Thoracic aorta (tissue), 2 donors: ENCODE measurements around the gene RHBDD2. TPM values are rescaled to one million over a fixed set of nuclear protein-coding genes. Genes with fewer than 3 reads are reported as not detected.
"Not testable (repeated sequence)": the region's sequence is repeated elsewhere in the genome, so short reads cannot be mapped to it uniquely, and the experiment has no call there.

Source experiments
- ATAC-seq: fragments of 150-250 bp; one replicate; pipeline ENCODE4 v1.8.0; 2017; ENCODE audit warnings: low read depth; ENCODE audit not compliant: insufficient number of reproducible peaks, low FRiP score
- DNase-seq: peaks from one replicate; pipeline ENCODE4 v3.0.0-alpha.2; 2020; ENCODE audit warnings: low spot score
- H3K27ac ChIP-seq, 2 donors: fragments of 200-600 bp; sonication (generic); 1 replicate in 1 of 2; 2 replicates in 1 of 2; pipeline ENCODE4 v1.5.1; 2016; ENCODE audit warnings: mild to moderate bottlenecking in 2 of 2, moderate library complexity in 2 of 2
- H3K27me3 ChIP-seq: fragments of 200-600 bp; sonication (generic); replicated peaks from 2 replicates; pipeline ENCODE4 v1.6.0; 2016; ENCODE audit warnings: mild to moderate bottlenecking; ENCODE audit not compliant: insufficient read depth
- H3K36me3 ChIP-seq: fragments of 200-600 bp; sonication (generic); one replicate; pipeline ENCODE4 v1.5.1; 2016
- H3K4me1 ChIP-seq, 2 donors: fragments of 200-600 bp; sonication (generic); 1 replicate in 1 of 2; 2 replicates in 1 of 2; pipeline versions ENCODE4 v1.5.1 to v1.6.0; 2016; ENCODE audit warnings: low read depth in 2 of 2, mild to moderate bottlenecking in 1 of 2; ENCODE audit not compliant: control insufficient read depth in 1 of 2
- H3K4me3 ChIP-seq: fragments of 200-600 bp; sonication (generic); 2 replicates; pipeline ENCODE4 v1.5.1; 2016; ENCODE audit warnings: mild to moderate bottlenecking
- H3K9me3 ChIP-seq: fragments of 200-600 bp; sonication (generic); 2 replicates; pipeline ENCODE4 v1.5.1; 2016
- total RNA-seq, 2 donors: library from RNA; depleted of rRNA; stranded (reverse); fragments of >200 nt; gene quantifications; one replicate each; pipeline versions ENCODE4 v1.1.0 to v1.2.3, GENCODE V29; 2016
- TF ChIP-seq, protein P1 (sequence below): fragments of 200-600 bp; sonication (generic); IDR thresholded peaks from one replicate; pipeline ENCODE4 v1.5.1; 2019; ENCODE audit warnings: antibody characterized with exemption

RHBDD2 gene
- total RNA-seq = 10 to 100 TPM; 36.5 to 52.4 TPM

DNA sequence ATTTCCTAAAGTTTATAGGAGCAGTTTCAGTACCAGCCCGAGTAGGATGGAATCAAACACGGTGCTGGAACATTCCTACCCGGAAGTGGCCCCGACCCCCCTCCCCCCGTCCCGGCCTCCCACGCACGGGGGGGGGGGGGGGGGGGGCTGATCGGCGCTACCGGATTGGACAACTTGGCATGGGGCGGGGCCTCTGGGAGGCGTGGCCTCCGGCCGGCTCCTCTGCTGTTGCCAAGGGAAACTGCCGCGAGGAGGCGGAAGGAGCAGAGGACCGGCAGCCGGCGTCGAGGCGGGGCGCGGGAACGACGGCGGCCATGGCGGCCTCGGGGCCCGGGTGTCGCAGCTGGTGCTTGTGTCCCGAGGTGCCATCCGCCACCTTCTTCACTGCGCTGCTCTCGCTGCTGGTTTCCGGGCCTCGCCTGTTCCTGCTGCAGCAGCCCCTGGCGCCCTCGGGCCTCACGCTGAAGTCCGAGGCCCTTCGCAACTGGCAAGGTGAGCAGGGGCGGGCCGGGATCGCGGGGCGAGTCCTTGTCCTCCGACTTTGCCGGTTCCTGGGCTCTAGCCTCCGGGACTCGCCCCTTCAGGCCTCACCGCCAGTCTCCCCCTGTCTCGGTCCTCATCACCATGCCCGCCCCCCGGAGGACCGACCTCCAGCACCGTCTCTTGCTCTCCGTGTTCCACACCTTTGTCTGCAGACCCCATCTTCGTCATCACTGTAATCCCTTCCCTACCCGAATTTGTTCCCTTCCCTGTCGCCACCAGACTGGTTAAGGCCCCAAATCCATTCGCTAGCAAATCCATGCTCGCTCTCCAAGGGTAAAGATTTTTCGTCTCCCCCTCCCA lies at the start of gene RHBDD2:
Gene RHBDD2 (plus strand): TSS at position 266 of the 843 bp plus-strand sequence. CDS start 49 bp downstream, at position 315.
- TF ChIP-seq, protein P1, sequence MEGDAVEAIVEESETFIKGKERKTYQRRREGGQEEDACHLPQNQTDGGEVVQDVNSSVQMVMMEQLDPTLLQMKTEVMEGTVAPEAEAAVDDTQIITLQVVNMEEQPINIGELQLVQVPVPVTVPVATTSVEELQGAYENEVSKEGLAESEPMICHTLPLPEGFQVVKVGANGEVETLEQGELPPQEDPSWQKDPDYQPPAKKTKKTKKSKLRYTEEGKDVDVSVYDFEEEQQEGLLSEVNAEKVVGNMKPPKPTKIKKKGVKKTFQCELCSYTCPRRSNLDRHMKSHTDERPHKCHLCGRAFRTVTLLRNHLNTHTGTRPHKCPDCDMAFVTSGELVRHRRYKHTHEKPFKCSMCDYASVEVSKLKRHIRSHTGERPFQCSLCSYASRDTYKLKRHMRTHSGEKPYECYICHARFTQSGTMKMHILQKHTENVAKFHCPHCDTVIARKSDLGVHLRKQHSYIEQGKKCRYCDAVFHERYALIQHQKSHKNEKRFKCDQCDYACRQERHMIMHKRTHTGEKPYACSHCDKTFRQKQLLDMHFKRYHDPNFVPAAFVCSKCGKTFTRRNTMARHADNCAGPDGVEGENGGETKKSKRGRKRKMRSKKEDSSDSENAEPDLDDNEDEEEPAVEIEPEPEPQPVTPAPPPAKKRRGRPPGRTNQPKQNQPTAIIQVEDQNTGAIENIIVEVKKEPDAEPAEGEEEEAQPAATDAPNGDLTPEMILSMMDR = no peak
- H3K4me3 ChIP-seq = peak within 1 kb of the TSS; percentile 91
- peak; percentile 71 for DNase-seq

DNA sequence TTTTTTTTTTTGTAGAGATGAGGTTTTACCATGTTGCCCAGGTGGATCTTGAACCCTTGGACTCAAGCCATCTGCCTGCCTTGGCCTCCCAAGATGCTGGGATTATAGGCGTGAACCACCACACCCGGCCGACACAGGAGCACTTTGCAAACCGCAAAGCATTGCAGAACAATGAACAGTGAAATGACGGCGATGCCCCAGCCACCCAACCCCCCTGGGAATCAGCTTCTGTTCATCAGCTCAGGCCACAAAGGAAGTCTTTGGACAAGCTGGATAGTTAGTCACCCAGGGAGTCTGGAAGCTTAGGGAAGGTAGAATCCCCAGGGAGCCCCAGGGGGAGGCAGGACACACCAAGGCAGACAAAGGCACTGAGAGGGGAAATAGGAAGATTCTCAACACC lies 49.2 kb upstream of the RHBDD2 start:
- not testable (repeated sequence) for H3K27me3 ChIP-seq, DNase-seq, H3K4me3 ChIP-seq, H3K4me1 ChIP-seq, H3K9me3 ChIP-seq, ATAC-seq, H3K36me3 ChIP-seq, H3K27ac ChIP-seq

More for the DNA sequence above, at the start of gene RHBDD2:
- H3K9me3 ChIP-seq = no peaks in the 10 kb centered on the region
- no peaks in the 10 kb centered on the region for H3K27me3 ChIP-seq
- peak; percentile 80 for ATAC-seq
- H3K36me3 ChIP-seq = peaks cover 25% of the 10 kb centered on the region
- peaks cover 10 to 24% of the 10 kb centered on the region in 2 donors for H3K4me1 ChIP-seq
- peak within 1 kb of the TSS; percentile 61 to 75 for H3K27ac ChIP-seq

DNA sequence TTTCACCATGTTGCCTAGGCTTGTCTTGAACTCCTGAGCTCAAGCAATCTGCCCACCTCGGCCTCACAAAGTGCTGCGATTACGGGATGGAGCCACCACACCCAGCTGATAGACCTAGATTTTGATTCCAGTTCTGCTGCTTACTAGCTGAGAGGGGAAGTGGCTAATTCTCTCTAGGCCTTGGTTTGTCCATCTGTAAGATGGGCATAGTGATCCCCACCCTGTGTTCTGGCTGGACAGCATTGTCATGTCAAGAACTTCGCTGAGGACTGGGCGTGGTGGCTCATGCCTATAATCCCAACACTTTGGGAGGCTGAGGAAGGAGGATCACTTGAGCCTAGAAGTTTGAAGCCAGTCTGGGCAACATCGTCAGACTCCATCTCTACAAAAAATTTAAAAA lies 47.9 kb upstream of the RHBDD2 start:
- Histone ChIP-seq H3K27ac (no peak overlapping the region), H3K4me1 (no peaks in the 10 kb centered on the region), H3K27me3 (no peaks in the 10 kb centered on the region), H3K4me3 (no peak overlapping the region), H3K9me3 (no peaks in the 10 kb centered on the region), H3K36me3 (no peaks in the 10 kb centered on the region)
- ATAC-seq (no peak), DNase-seq (no peak)
- TF ChIP-seq, protein P1 = no peak

DNA sequence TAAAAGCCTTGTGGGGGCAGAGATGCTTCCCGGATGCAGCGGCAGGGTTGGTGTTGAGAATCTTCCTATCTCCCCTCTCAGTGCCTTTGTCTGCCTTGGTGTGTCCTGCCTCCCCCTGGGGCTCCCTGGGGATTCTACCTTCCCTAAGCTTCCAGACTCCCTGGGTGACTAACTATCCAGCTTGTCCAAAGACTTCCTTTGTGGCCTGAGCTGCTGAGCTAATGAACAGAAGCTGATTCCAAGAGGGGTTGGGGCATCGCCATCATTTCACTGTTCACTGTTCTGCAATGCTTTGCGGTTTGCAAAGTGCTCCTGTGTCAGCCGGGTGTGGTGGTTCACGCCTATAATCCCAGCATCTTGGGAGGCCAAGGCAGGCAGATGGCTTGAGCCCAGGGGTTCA lies 45.2 kb upstream of the RHBDD2 start:
- DNase-seq, H3K4me1 ChIP-seq, H3K9me3 ChIP-seq: not testable (repeated sequence)

DNA sequence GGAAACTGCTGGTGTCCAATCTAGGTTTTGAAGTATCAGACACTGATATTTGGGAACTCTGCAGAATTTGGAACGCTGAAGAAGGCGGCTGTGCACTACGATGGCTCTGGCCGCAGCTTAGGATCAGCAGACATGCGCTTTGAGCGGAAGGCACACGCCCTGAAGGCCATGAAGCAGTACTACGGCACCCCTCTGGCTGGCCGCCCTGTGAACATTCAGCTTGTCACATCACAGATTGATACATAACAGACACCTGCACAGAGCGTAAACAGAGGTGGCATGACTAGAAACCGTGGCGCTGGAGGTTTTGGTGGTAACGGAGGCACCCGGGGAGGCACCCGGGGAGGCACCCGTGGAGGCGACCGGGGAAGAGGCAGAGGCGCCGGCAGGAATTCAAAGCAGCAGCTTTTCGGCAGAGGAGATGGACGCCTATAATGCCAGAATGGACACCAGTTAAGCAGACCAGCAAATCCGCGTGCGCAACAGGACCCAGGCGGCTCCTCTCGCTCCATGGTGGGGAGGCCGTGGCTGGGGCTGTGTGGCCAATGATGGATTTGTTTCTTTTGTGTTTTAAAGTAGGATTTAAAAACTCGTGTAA lies 43.0 kb upstream of the RHBDD2 start:
- Histone ChIP-seq H3K4me1 (no peaks in the 10 kb centered on the region), H3K9me3 (no peaks in the 10 kb centered on the region), H3K27me3 (no peaks in the 10 kb centered on the region), H3K27ac (no peak overlapping the region), H3K36me3 (no peaks in the 10 kb centered on the region), H3K4me3 (no peak overlapping the region)
- DNase-seq (no peak), ATAC-seq (no peak)
- TF ChIP-seq, protein P1 = no peak

More for the DNA sequence above, 45.2 kb upstream of the RHBDD2 start:
- not testable (repeated sequence) for H3K27ac ChIP-seq, H3K27me3 ChIP-seq, H3K36me3 ChIP-seq, H3K4me3 ChIP-seq, ATAC-seq

DNA sequence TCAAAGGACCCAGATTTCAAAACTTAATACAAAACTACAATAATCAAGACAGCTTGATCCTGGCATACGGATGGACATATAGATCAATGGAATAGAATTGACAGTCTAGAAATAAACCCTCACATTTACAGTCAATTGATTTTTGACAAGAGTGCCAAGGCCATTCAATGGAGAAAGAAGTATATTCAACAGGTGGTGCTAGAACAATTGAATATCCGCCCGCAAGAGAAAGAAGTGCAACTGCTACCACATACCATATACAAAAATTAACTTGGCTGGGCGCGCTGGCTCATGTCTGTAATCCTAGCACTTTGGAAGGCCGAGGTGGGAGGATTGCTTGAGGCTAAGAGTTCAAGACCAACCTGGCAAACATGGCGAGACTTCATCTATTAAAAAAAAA lies 42.0 kb upstream of the RHBDD2 start:
- no peaks in the 10 kb centered on the region for H3K4me1 ChIP-seq
- no peaks in the 10 kb centered on the region for H3K9me3 ChIP-seq
- no peak overlapping the region for H3K4me3 ChIP-seq
- H3K27me3 ChIP-seq = no peaks in the 10 kb centered on the region
- TF ChIP-seq, protein P1 = no peak
- H3K36me3 ChIP-seq = no peaks in the 10 kb centered on the region
- ATAC-seq (no peak), DNase-seq (no peak)
- no peak overlapping the region for H3K27ac ChIP-seq

DNA sequence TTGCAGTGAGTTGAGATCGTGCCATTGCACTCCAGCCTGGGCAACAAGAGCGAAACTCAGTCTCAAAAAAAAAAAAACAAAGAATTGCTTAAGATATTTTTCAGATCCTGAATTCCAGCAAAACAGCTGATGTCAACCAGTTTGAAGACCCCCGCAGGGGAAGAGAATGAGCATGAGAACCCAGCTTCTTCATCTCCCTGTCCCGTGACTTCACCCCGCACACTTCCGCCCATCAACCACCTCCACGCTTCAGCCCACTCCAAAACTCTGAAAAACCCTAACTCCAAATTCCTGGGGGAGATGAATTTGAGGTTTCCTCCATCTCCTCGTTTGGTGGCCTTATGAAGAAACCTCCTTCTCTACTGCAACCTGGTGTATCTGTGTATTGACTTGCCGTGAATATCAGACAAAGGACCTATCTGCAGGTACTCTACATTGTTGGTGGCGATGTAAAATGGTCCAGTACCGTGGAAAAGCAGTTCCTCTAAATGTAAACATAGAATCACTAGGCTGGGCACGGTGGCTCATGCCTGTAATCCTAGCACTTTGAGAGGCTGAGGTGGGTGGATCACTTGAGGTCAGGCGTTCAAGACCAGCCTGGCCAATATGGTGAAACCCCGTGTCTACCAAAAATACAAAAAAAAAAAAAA lies 40.4 kb upstream of the RHBDD2 start:
- H3K4me3 ChIP-seq, H3K27ac ChIP-seq, H3K9me3 ChIP-seq, DNase-seq, H3K27me3 ChIP-seq, H3K4me1 ChIP-seq, H3K36me3 ChIP-seq, ATAC-seq: not testable (repeated sequence)
